ENCODE results near the gene ZNF804B. TPM values are rescaled to one million over a fixed set of nuclear protein-coding genes. Genes with fewer than 3 reads are reported as not detected.

ZNF804B gene
- total RNA-seq, 3 donors from 2014 or later: 0.33 TPM; not detected in 2

GRCh38 chr7:88859288-88859687 is 99.8 kb downstream of the ZNF804B start:
- intact Hi-C loops (cut with DNase I; ENCODE audit: low total_unique reads): no loop called here
- H3K27ac ChIP-seq: no peak overlapping the region
- no peak for DNase-seq (ENCODE audit: low spot score in 2 of 2)
- no peaks in the 10 kb centered on the region for H3K36me3 ChIP-seq
- no peaks in the 10 kb centered on the region for H3K27me3 ChIP-seq
- H3K9me3 ChIP-seq: no peaks in the 10 kb centered on the region
- no peaks in the 10 kb centered on the region for H3K4me1 ChIP-seq
- TF ChIP-seq POLR2AphosphoS5 (IDR thresholded peaks at IDR 0.05): no peak
- TF ChIP-seq CTCF (IDR thresholded peaks at IDR 0.05): no peak
- no peak for TF ChIP-seq POLR2A (IDR thresholded peaks at IDR 0.05)
- no peak overlapping the region for H3K4me3 ChIP-seq

GRCh38 chr7:88866265-88866863 is 106.9 kb downstream of the ZNF804B start:
- DNase-seq (ENCODE audit: low spot score in 2 of 2): no peak
- Histone ChIP-seq H3K27ac (no peak overlapping the region), H3K4me3 (no peak overlapping the region), H3K9me3 (peaks cover 0 to 5% of the 10 kb centered on the region in 2 donors), H3K27me3 (no peaks in the 10 kb centered on the region), H3K36me3 (no peaks in the 10 kb centered on the region), H3K4me1 (no peaks in the 10 kb centered on the region)
- no peak for TF ChIP-seq CTCF (IDR thresholded peaks at IDR 0.05)
- intact Hi-C loops (cut with DNase I; ENCODE audit: low total_unique reads): no loop called here

DNA sequence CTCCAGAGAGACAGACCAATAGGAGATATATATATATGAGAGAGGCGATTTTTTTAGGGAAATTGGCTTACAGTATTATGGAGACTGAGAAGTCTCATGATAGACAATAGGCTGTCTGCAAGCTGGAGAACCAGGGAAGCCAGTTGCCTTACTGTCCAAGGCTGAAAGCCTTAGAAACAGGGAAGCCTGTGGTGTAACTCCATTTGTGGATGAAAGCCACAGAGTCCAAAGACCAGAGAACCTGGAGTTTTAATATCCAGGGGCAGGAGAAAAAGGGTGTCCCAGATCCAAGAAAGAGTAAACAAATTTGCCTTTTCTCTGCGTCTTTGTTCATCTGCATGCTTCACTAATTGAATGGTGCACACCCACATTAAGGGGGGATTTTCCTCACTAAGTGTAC is 107.7 kb downstream of the ZNF804B start:
- Histone ChIP-seq H3K27ac (no peak overlapping the region), H3K4me3 (no peak overlapping the region), H3K4me1 (no peaks in the 10 kb centered on the region), H3K27me3 (no peaks in the 10 kb centered on the region), H3K9me3 (peaks cover 0 to 5% of the 10 kb centered on the region in 2 donors), H3K36me3 (no peaks in the 10 kb centered on the region)
- intact Hi-C loops (cut with DNase I; ENCODE audit: low total_unique reads): no loop called here
- TF ChIP-seq CTCF (IDR thresholded peaks at IDR 0.05) (no peak), POLR2A (IDR thresholded peaks at IDR 0.05) (no peak), POLR2AphosphoS5 (IDR thresholded peaks at IDR 0.05) (no peak)
- no peak for DNase-seq (ENCODE audit: low spot score in 2 of 2)

DNA sequence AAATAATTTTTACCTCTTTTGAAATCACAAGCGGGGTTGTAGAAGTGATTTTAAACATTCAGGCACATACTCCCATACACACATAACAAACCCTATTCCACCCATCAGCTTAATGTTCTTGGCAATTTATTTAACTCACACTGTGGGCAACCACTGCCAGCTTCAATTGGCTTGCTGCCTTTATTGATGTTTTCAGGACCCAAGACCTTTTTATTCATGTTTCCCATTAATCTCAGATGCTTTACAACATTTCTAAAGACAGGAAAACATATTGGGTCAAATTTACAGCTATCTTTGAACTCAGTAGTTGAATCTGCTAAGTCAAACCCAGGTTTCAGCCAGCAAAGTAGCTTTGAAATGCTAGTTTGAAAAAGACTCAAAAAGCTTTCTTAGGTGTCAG is 109.0 kb downstream of the ZNF804B start:
- TF ChIP-seq POLR2AphosphoS5 (IDR thresholded peaks at IDR 0.05) (no peak), POLR2A (IDR thresholded peaks at IDR 0.05) (no peak), CTCF (IDR thresholded peaks at IDR 0.05) (no peak)
- H3K4me1 ChIP-seq: no peaks in the 10 kb centered on the region
- H3K4me3 ChIP-seq: no peak overlapping the region
- no peak for DNase-seq (ENCODE audit: low spot score in 2 of 2)
- H3K36me3 ChIP-seq: no peaks in the 10 kb centered on the region
- intact Hi-C loops (cut with DNase I; ENCODE audit: low total_unique reads): no loop called here
- peaks cover 0 to 5% of the 10 kb centered on the region in 2 donors for H3K9me3 ChIP-seq
- H3K27ac ChIP-seq: no peak overlapping the region
- H3K27me3 ChIP-seq: no peaks in the 10 kb centered on the region

DNA sequence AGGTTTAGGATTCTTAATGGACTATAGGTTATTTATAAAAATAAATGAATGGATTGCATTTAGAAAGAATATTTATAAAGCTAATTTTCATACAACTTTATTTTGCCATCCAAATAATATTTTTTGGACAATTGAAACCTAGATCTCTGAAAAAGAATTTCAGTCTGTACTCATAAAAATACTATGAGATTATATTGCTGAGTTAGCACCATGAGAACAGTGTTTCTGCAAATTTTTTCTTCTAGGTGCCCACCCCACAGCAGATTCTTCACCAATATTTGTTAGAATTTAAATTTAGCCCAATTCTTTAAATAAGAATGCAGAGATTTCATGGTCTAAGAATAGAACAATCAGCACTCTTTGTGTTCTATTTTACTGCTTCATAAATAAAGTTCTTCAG is 121.6 kb downstream of the ZNF804B start:
- no peaks in the 10 kb centered on the region for H3K27me3 ChIP-seq
- intact Hi-C loops (cut with DNase I; ENCODE audit: low total_unique reads): no loop called here
- no peak overlapping the region for H3K4me3 ChIP-seq
- no peaks in the 10 kb centered on the region for H3K36me3 ChIP-seq
- H3K4me1 ChIP-seq: no peaks in the 10 kb centered on the region
- no peak for TF ChIP-seq POLR2A (IDR thresholded peaks at IDR 0.05)
- no peak for TF ChIP-seq CTCF (IDR thresholded peaks at IDR 0.05)
- no peak for TF ChIP-seq POLR2AphosphoS5 (IDR thresholded peaks at IDR 0.05)
- DNase-seq (ENCODE audit: low spot score in 2 of 2): no peak
- no peaks in the 10 kb centered on the region for H3K9me3 ChIP-seq
- H3K27ac ChIP-seq: no peak overlapping the region

Data from breast epithelium (tissue), 4 donors.